Endothelial cell of umbilical vein (primary cell): ENCODE measurements around the gene ZNF688.

Source experiments
- CTCF ChIP-seq, 2 donors: IDR thresholded peaks; 1 replicate in 1 of 2; 2 replicates in 1 of 2; pipeline ENCODE4 v1.5.1; 2011; ENCODE audit warnings: low read length in 2 of 2, mild to moderate bottlenecking in 2 of 2, moderate library complexity in 2 of 2, control low read depth in 1 of 2, inconsistent platforms in 1 of 2, low read depth in 1 of 2; ENCODE audit not compliant: insufficient read depth in 1 of 2; ENCODE audit errors: extremely low read depth in 1 of 2
- EZH2 ChIP-seq: IDR thresholded peaks from 2 replicates; pipeline ENCODE4 v1.6.1; 2012; ENCODE audit warnings: borderline replicate concordance, low read depth, mild to moderate bottlenecking, moderate library complexity, low read length, inconsistent platforms; ENCODE audit not compliant: severe bottlenecking
- FOS ChIP-seq: IDR thresholded peaks from 2 replicates; pipeline ENCODE4 v1.6.1; 2011; ENCODE audit warnings: mild to moderate bottlenecking, low read length, moderate library complexity, borderline replicate concordance; ENCODE audit not compliant: insufficient read depth
- GATA2 ChIP-seq: IDR thresholded peaks from 2 replicates; pipeline ENCODE4 v1.7.0; 2011; ENCODE audit warnings: low read depth, mild to moderate bottlenecking, moderate library complexity, mixed read lengths, low read length; ENCODE audit not compliant: insufficient read length, insufficient read depth
- JUN ChIP-seq: IDR thresholded peaks from 2 replicates; pipeline ENCODE4 v1.6.1; 2011; ENCODE audit warnings: borderline replicate concordance, low read depth; ENCODE audit not compliant: insufficient read length, insufficient read depth
- MAX ChIP-seq: IDR thresholded peaks from 2 replicates; pipeline ENCODE4 v1.6.1; 2011; ENCODE audit not compliant: insufficient read depth, insufficient read length
- MYC ChIP-seq: IDR thresholded peaks from one replicate; pipeline ENCODE4 v1.6.1; 2011; ENCODE audit warnings: mild to moderate bottlenecking, low read depth, low read length
- POLR2A ChIP-seq: IDR thresholded peaks from 2 replicates; pipeline ENCODE4 v1.6.1; 2012; ENCODE audit warnings: low read depth, mild to moderate bottlenecking, control low read depth, low read length
- POLR2AphosphoS5 ChIP-seq: IDR thresholded peaks from 2 replicates; pipeline ENCODE4 v1.6.1; 2012; ENCODE audit warnings: low read depth, mild to moderate bottlenecking, control low read depth, low read length, moderate library complexity; ENCODE audit not compliant: insufficient read depth

DNA sequence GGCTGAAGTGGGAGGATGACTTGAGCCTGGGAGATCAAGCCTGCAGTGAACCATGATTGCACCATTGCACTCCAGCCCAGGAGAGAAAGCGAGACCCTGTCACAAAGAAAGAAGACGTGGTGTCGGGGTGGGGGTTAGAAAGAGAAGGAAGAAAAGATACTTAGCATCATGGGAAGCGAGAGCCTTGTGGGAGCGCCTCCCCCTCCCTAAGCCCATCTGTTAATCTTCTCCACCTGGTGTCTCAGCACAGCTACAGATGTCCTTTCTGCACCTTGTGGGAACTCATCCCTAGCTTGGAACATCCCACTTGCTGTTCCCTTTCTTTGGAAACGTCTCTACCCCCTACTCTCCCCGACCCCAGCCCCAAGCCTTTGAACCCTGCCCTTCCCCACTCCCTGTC lies 6.0 kb downstream of the ZNF688 start:
- no peak for TF ChIP-seq CTCF (IDR thresholded peaks at IDR 0.05; ENCODE audit: extremely low read depth in 1 of 2, insufficient read depth in 1 of 2, low read depth in 1 of 2, low read length in 2 of 2)
- no peak for TF ChIP-seq POLR2A
- TF ChIP-seq MAX = no peak
- no peak for TF ChIP-seq MYC
- TF ChIP-seq EZH2 = no peak
- TF ChIP-seq POLR2AphosphoS5 = no peak
- TF ChIP-seq FOS = no peak
- TF ChIP-seq JUN = no peak
- TF ChIP-seq GATA2 = no peak
